Amniotic stem cell (primary cell): ENCODE data around the gene JMJD7.

Source experiments
- DNase-seq: peaks from one replicate; lab custom pipeline; 2025; lab: John Stamatoyannopoulos, UW

JMJD7 gene

GRCh38 chr15:41827880-41828806 is at the start of gene JMJD7:
Gene JMJD7, plus strand, starts transcription at chr15:41828092. Its CDS starts 33 bp downstream, at chr15:41828125.
- DNase-seq, result peak; percentile 86

- DNase-seq, result no peak
Measured at GRCh38 chr15:41778521-41778920, 49.4 kb upstream of the JMJD7 start.

- DNase-seq, result no peak
Measured at GRCh38 chr15:41779662-41780157, 48.2 kb upstream of the JMJD7 start.

GRCh38 chr15:41780266-41780665 is 47.6 kb upstream of the JMJD7 start:
- DNase-seq, result no peak

- no peak for DNase-seq
Measured at GRCh38 chr15:41780727-41781126, 47.2 kb upstream of the JMJD7 start.

GRCh38 chr15:41782371-41783282 is 45.3 kb upstream of the JMJD7 start:
- no peak for DNase-seq

GRCh38 chr15:41783296-41783695 is 44.6 kb upstream of the JMJD7 start:
- DNase-seq, result no peak

- no peak for DNase-seq
Measured at GRCh38 chr15:41788262-41788661, 39.6 kb upstream of the JMJD7 start.

- no peak for DNase-seq
Measured at GRCh38 chr15:41789236-41789635, 38.7 kb upstream of the JMJD7 start.

GRCh38 chr15:41789662-41790061 is 38.2 kb upstream of the JMJD7 start:
- DNase-seq, result no peak

- no peak for DNase-seq
Measured at GRCh38 chr15:41790169-41790568, 37.7 kb upstream of the JMJD7 start.

GRCh38 chr15:41790756-41791546 is 36.9 kb upstream of the JMJD7 start:
- DNase-seq, result no peak

- no peak for DNase-seq
Measured at GRCh38 chr15:41791547-41791937, 36.4 kb upstream of the JMJD7 start.

- no peak for DNase-seq
Measured at GRCh38 chr15:41792000-41792637, 35.8 kb upstream of the JMJD7 start.

- DNase-seq, result peak; percentile 47
Measured at GRCh38 chr15:41794081-41794480, 33.8 kb upstream of the JMJD7 start.

GRCh38 chr15:41795996-41796856 is 31.7 kb upstream of the JMJD7 start:
- DNase-seq, result peak; percentile 56

- no peak for DNase-seq
Measured at GRCh38 chr15:41797201-41797944, 30.5 kb upstream of the JMJD7 start.

- no peak for DNase-seq
Measured at GRCh38 chr15:41798607-41799487, 29.0 kb upstream of the JMJD7 start.

- DNase-seq, result no peak
Measured at GRCh38 chr15:41799488-41799805, 28.4 kb upstream of the JMJD7 start.
